OCI-LY1 (cell line): ENCODE measurements around the gene ADAM19.

Experiments
- EZH2 ChIP-seq: fragments of 200-600 bp; sonication (generic), shearing (Covaris generic); IDR thresholded peaks from 2 replicates; pipeline ENCODE4 v1.8.0; 2017; ENCODE audit warnings: borderline replicate concordance, mixed run types, mild to moderate bottlenecking, antibody characterized with exemption, low read length, moderate library complexity, mixed read lengths
- TF ChIP-seq, protein P1 (sequence below): fragments of 200-600 bp; sonication (generic), shearing (Covaris generic); IDR thresholded peaks from 2 replicates; pipeline ENCODE4 v1.5.1; 2017; ENCODE audit warnings: mild to moderate bottlenecking, antibody characterized with exemption, low read length, moderate library complexity, mixed read lengths

GRCh38 chr5:157546456-157547100 is 29.0 kb downstream of the ADAM19 start:
- TF ChIP-seq, protein P1, sequence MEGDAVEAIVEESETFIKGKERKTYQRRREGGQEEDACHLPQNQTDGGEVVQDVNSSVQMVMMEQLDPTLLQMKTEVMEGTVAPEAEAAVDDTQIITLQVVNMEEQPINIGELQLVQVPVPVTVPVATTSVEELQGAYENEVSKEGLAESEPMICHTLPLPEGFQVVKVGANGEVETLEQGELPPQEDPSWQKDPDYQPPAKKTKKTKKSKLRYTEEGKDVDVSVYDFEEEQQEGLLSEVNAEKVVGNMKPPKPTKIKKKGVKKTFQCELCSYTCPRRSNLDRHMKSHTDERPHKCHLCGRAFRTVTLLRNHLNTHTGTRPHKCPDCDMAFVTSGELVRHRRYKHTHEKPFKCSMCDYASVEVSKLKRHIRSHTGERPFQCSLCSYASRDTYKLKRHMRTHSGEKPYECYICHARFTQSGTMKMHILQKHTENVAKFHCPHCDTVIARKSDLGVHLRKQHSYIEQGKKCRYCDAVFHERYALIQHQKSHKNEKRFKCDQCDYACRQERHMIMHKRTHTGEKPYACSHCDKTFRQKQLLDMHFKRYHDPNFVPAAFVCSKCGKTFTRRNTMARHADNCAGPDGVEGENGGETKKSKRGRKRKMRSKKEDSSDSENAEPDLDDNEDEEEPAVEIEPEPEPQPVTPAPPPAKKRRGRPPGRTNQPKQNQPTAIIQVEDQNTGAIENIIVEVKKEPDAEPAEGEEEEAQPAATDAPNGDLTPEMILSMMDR: no peak
- no peak for TF ChIP-seq EZH2
